Esophagus muscularis mucosa (tissue), 4 donors: ENCODE measurements around the gene PHLPP1. TPM values are rescaled to one million over a fixed set of nuclear protein-coding genes. Genes with fewer than 3 reads are reported as not detected.

Experiments
- DNase-seq: peaks from one replicate; pipeline ENCODE4 v3.0.0-alpha.2; 2017; ENCODE audit errors: extremely low spot score
- H3K27ac ChIP-seq, 4 donors: fragments of 200-600 bp; sonication (generic); replicated peaks in 1 of 4; 1 replicate in 3 of 4; 2 replicates in 1 of 4; pipeline ENCODE4 v1.5.1; 2016 to 2019; ENCODE audit warnings: mild to moderate bottlenecking in 1 of 4
- H3K27me3 ChIP-seq, 4 donors: fragments of 200-600 bp; sonication (generic); one replicate each; pipeline versions ENCODE4 v1.5.1 to v1.6.0; 2016 to 2019
- H3K36me3 ChIP-seq, 4 donors: fragments of 200-600 bp; sonication (generic); one replicate each; pipeline ENCODE4 v1.5.1; 2016 to 2019
- H3K4me1 ChIP-seq, 4 donors: fragments of 200-600 bp; sonication (generic); one replicate each; pipeline ENCODE4 v1.5.1; 2016 to 2019
- H3K4me3 ChIP-seq, 4 donors: fragments of 200-600 bp; sonication (generic); 1 replicate in 2 of 4; 2 replicates in 2 of 4; pipeline ENCODE4 v1.5.1; 2016 to 2019; ENCODE audit warnings: mild to moderate bottlenecking in 4 of 4, moderate library complexity in 1 of 4
- H3K9me3 ChIP-seq, 4 donors: fragments of 200-600 bp; sonication (generic); 1 replicate in 3 of 4; 2 replicates in 1 of 4; pipeline ENCODE4 v1.5.1; 2016 to 2019
- CTCF ChIP-seq, 3 experiments: fragments of 200-600 bp in 2 of 3; fragments of 450-650 bp in 1 of 3; sonication (generic) in 2 of 3; IDR thresholded peaks; one replicate each; pipeline ENCODE4 v1.5.1; 2017 to 2019; ENCODE audit warnings: antibody characterized with exemption in 3 of 3, mild to moderate bottlenecking in 2 of 3, moderate library complexity in 1 of 3
- EP300 ChIP-seq: sonication (generic); formaldehyde crosslinking; IDR thresholded peaks from one replicate; pipeline ENCODE4 v1.6.1; 2017; ENCODE audit warnings: antibody characterized with exemption
- POLR2A ChIP-seq: fragments of 450-650 bp; IDR thresholded peaks from one replicate; pipeline ENCODE4 v1.6.1; 2017; ENCODE audit warnings: antibody characterized with exemption, moderate library complexity, mild to moderate bottlenecking, low read depth
- POLR2AphosphoS5 ChIP-seq, 2 donors: sonication (generic); formaldehyde crosslinking; IDR thresholded peaks; one replicate each; pipeline ENCODE4 v1.6.1; 2017; ENCODE audit warnings: antibody characterized with exemption in 2 of 2
- WGBS: methylation state at CpG from one replicate; pipeline ENCODE4 v1.1.5; 2018; 5-methylcytosine and 5-hydroxymethylcytosine counted together
- intact Hi-C: fragments of 100-400 bp; cut with DNase I; formaldehyde crosslinking; loops from one replicate; pipeline ENCODE4 v1.15.1; 2023
- small RNA-seq, 3 donors: library from RNA; depleted of rRNA; stranded (forward); fragments of <200 nt; gene quantifications; one replicate each; pipeline ENCODE3, GENCODE V24; 2016
- total RNA-seq, 4 donors: library from RNA; depleted of rRNA; stranded (reverse); fragments of >200 nt; gene quantifications; one replicate each; pipeline versions ENCODE4 v1.1.0 to v1.2.1, GENCODE V29; 2016

Gene PHLPP1
- total RNA-seq, 4 donors from 2014 or later, result 11.6 to 23.0 (median 17.3) TPM

- no peak overlapping the region for H3K27ac ChIP-seq
- intact Hi-C loops, result no loop called here
- no peaks in the 10 kb centered on the region for H3K4me1 ChIP-seq
- DNase-seq, result no peak
- H3K36me3 ChIP-seq, result no peaks in the 10 kb centered on the region
- H3K4me3 ChIP-seq, result no peak overlapping the region
- 70% methylated on average over 10 of the region's 12 CpGs for WGBS
- no peaks in the 10 kb centered on the region for H3K9me3 ChIP-seq
- TF ChIP-seq CTCF (IDR thresholded peaks at IDR 0.05) (peak; percentile 15 to 35 (median 30)), EP300 (no peak)
- no peaks in the 10 kb centered on the region for H3K27me3 ChIP-seq
Observed at GRCh38 chr18:63025251-63026090, 310.1 kb downstream of the PHLPP1 start.

GRCh38 chr18:63028380-63028779 is 313.0 kb downstream of the PHLPP1 start:
- TF ChIP-seq CTCF (IDR thresholded peaks at IDR 0.05), result no peak
- TF ChIP-seq POLR2AphosphoS5 (IDR thresholded peaks at IDR 0.05), result no peak
- no peak for TF ChIP-seq POLR2A
- TF ChIP-seq EP300, result no peak
- intact Hi-C loops, result no loop called here
- H3K27ac ChIP-seq, result no peak overlapping the region
- DNase-seq, result no peak
- H3K27me3 ChIP-seq, result no peaks in the 10 kb centered on the region
- no peaks in the 10 kb centered on the region for H3K36me3 ChIP-seq
- H3K4me1 ChIP-seq, result no peaks in the 10 kb centered on the region
- no peaks in the 10 kb centered on the region for H3K9me3 ChIP-seq
- WGBS, result 95% methylated on average over 2 of the region's 2 CpGs
- no peak overlapping the region for H3K4me3 ChIP-seq

Small RNAs within 50 kb of the gene (small RNA-seq; reads per million reads assigned to genes)
- 0 reads per million in 3 donors for gene RNU6-142P

Other genes with a start within 250 kb of the PHLPP1 start
- gene ZCCHC2, start 192.5 kb upstream of the PHLPP1 start, total RNA-seq, result 10 to 100 TPM; 18.9 to 26.1 (median 23.8) TPM